RWPE2 (cell line): Measurements from ENCODE around the gene CCL2.
A peak's percentile ranks its signal among the peaks of the same experiment; 100 is the strongest.

Experiments used
- ATAC-seq: fragments of 200-7000 bp; cut with Tn5 transposase; 3 replicates; pipeline ENCODE4 v1.9.1; 2021; ENCODE audit warnings: low read depth
- DNase-seq: peaks from one replicate; pipeline ENCODE4 v3.0.0-alpha.2; 2020; ENCODE audit warnings: low spot score
- H3K27ac ChIP-seq: fragments of 450-650 bp; 2 replicates; pipeline ENCODE4 v1.5.1; 2017; ENCODE audit warnings: mild to moderate bottlenecking; ENCODE audit not compliant: poor library complexity, severe bottlenecking
- H3K27me3 ChIP-seq: fragments of 250-450 bp; sonication (Bioruptor Pico); 2 replicates; pipeline ENCODE4 v1.5.1; 2021; ENCODE audit warnings: mild to moderate bottlenecking, moderate library complexity; ENCODE audit not compliant: insufficient read depth, poor library complexity, severe bottlenecking
- H3K36me3 ChIP-seq: fragments of 250-450 bp; sonication (Bioruptor Pico); 2 replicates; pipeline ENCODE4 v1.5.1; 2020; ENCODE audit warnings: low read depth, mild to moderate bottlenecking, moderate library complexity
- H3K4me1 ChIP-seq: fragments of 250-450 bp; sonication (Bioruptor Pico); 2 replicates; pipeline ENCODE4 v1.5.1; 2021; ENCODE audit warnings: mild to moderate bottlenecking, moderate library complexity; ENCODE audit not compliant: insufficient read depth, poor library complexity, severe bottlenecking
- H3K4me3 ChIP-seq: fragments of 250-450 bp; sonication (Bioruptor Pico); 2 replicates; pipeline ENCODE4 v1.5.1; 2021; ENCODE audit warnings: mild to moderate bottlenecking, moderate library complexity; ENCODE audit not compliant: severe bottlenecking
- H3K9me3 ChIP-seq: fragments of 250-450 bp; sonication (Bioruptor Pico); 2 replicates; pipeline ENCODE4 v1.5.1; 2021; ENCODE audit warnings: mild to moderate bottlenecking, moderate library complexity; ENCODE audit not compliant: severe bottlenecking
- TF ChIP-seq, protein P1 (sequence below): fragments of 450-650 bp; IDR thresholded peaks from one replicate; pipeline ENCODE4 v1.5.1; 2017; ENCODE audit warnings: mild to moderate bottlenecking, moderate library complexity; ENCODE audit not compliant: poor library complexity, severe bottlenecking

Gene CCL2

DNA sequence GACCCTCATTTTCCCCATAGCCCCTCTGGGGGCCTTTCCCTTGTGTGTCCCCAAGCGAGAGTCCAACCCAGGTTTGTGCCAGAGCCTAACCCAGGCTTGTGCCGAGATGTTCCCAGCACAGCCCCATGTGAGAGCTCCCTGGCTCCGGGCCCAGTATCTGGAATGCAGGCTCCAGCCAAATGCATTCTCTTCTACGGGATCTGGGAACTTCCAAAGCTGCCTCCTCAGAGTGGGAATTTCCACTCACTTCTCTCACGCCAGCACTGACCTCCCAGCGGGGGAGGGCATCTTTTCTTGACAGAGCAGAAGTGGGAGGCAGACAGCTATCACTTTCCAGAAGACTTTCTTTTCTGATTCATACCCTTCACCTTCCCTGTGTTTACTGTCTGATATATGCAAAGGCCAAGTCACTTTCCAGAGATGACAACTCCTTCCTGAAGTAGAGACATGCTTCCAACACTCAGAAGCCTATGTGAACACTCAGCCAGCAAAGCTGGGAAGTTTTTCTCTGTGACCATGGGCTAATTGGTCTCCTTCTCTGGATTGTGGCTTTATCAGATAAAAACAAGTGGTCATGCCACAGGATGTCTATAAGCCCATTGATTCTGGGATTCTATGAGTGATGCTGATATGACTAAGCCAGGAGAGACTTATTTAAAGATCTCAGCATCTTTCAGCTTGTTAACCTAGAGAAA lies 2.5 kb upstream of the CCL2 start:
- Histone ChIP-seq H3K9me3 (no peaks in the 10 kb centered on the region), H3K36me3 (no peaks in the 10 kb centered on the region), H3K4me3 (no peak overlapping the region), H3K4me1 (no peaks in the 10 kb centered on the region), H3K27ac (no peak overlapping the region), H3K27me3 (no peaks in the 10 kb centered on the region)
- TF ChIP-seq, protein P1, sequence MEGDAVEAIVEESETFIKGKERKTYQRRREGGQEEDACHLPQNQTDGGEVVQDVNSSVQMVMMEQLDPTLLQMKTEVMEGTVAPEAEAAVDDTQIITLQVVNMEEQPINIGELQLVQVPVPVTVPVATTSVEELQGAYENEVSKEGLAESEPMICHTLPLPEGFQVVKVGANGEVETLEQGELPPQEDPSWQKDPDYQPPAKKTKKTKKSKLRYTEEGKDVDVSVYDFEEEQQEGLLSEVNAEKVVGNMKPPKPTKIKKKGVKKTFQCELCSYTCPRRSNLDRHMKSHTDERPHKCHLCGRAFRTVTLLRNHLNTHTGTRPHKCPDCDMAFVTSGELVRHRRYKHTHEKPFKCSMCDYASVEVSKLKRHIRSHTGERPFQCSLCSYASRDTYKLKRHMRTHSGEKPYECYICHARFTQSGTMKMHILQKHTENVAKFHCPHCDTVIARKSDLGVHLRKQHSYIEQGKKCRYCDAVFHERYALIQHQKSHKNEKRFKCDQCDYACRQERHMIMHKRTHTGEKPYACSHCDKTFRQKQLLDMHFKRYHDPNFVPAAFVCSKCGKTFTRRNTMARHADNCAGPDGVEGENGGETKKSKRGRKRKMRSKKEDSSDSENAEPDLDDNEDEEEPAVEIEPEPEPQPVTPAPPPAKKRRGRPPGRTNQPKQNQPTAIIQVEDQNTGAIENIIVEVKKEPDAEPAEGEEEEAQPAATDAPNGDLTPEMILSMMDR = no peak
- DNase-seq = no peak
- no peak for ATAC-seq

DNA sequence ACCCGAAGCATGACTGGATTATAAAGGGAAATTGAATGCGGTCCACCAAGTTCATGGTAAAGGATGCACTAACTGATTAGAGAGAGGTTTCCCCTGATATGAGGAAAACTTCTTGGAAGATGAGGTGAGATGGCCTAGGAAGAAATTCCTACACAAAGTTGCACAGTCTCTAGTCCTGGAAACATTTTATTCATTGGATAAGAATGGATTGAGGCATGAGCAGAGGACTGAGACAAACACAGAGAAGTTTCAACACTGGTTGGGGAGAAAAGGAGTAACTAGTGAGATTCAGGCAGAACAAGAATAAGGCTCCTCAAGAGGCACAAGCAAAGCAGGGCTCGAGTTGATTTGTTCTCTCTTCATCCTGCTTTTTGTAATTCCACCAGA lies 2.0 kb upstream of the CCL2 start:
- Histone ChIP-seq H3K4me1 (no peaks in the 10 kb centered on the region), H3K27me3 (no peaks in the 10 kb centered on the region), H3K9me3 (no peaks in the 10 kb centered on the region), H3K36me3 (no peaks in the 10 kb centered on the region), H3K4me3 (no peak overlapping the region), H3K27ac (no peak overlapping the region)
- ATAC-seq (no peak), DNase-seq (no peak)
- TF ChIP-seq, protein P1 = no peak

DNA sequence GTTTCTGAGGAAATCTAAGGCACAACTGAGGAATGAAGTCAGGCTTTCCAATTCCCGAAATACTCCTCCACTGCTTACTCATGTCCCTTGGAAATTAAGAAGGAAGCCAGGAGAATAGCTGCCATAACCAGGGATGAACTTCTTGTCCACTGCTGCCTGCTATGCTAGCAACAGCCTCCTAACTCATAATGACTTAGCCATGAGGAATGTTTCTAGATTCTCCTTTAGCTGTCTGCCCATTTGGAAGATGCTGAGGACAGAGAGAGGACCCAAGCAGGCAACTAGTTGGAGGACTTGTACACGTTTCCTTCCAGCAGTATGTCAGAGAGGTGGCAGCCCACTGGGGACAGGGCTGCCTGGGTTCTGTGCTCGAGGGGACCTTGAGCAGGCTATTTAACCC lies 939 bp upstream of the CCL2 start:
- Histone ChIP-seq H3K27me3 (no peaks in the 10 kb centered on the region), H3K27ac (no peak overlapping the region), H3K4me1 (no peaks in the 10 kb centered on the region), H3K9me3 (no peaks in the 10 kb centered on the region), H3K36me3 (no peaks in the 10 kb centered on the region), H3K4me3 (no peak overlapping the region)
- ATAC-seq (peak; percentile 28; the same call in 1 of the 3 replicates), DNase-seq (no peak)
- TF ChIP-seq, protein P1 = no peak

- no peak overlapping the region for H3K4me3 ChIP-seq
These were observed 272 bp downstream of the CCL2 start for GRCh38 chr17:34255381-34255732.

DNA sequence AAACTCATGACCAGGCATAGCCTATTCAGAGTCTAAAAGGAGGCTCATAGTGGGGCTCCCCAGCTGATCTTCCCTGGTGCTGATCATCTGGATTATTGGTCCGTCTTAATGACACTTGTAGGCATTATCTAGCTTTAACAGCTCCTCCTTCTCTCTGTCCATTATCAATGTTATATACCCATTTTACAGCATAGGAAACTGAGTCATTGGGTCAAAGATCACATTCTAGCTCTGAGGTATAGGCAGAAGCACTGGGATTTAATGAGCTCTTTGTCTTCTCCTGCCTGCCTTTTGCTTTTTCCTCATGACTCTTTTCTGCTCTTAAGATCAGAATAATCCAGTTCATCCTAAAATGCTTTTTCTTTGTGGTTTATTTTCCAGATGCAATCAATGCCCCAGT lies 756 bp downstream of the CCL2 start:
- Histone ChIP-seq H3K4me3 (no peak overlapping the region), H3K36me3 (no peaks in the 10 kb centered on the region), H3K9me3 (no peaks in the 10 kb centered on the region), H3K27ac (no peak overlapping the region), H3K27me3 (no peaks in the 10 kb centered on the region), H3K4me1 (no peaks in the 10 kb centered on the region)
- ATAC-seq (no peak), DNase-seq (no peak)
- TF ChIP-seq, protein P1 = no peak

More at GRCh38 chr17:34255381-34255732, 272 bp downstream of the CCL2 start:
- peak overlapping the region; percentile 9 for H3K27ac ChIP-seq
- H3K4me1 ChIP-seq = no peaks in the 10 kb centered on the region
- DNase-seq (no peak), ATAC-seq (no peak)
- no peaks in the 10 kb centered on the region for H3K9me3 ChIP-seq
- H3K36me3 ChIP-seq = no peaks in the 10 kb centered on the region
- TF ChIP-seq, protein P1 = no peak
- H3K27me3 ChIP-seq = no peaks in the 10 kb centered on the region
